IPS DF 6.9 (cell line): ENCODE measurements around the gene BABAM2.

Experiments used
- DNase-seq: peaks from one replicate; pipeline ENCODE4 v3.0.0-alpha.2; 2013; ENCODE audit warnings: low read depth, low spot score
- H3K27ac ChIP-seq: one replicate; pipeline ENCODE4 v1.5.1; 2013; ENCODE audit warnings: low read length, control low read depth
- H3K27me3 ChIP-seq: 2 replicates; pipeline ENCODE4 v1.6.1; 2013; ENCODE audit warnings: mild to moderate bottlenecking, low read length; ENCODE audit not compliant: control insufficient read depth, insufficient read depth
- H3K36me3 ChIP-seq: 2 replicates; pipeline ENCODE4 v1.6.1; 2013; ENCODE audit warnings: low read length; ENCODE audit not compliant: control insufficient read depth, insufficient read depth
- H3K4me1 ChIP-seq: 2 replicates; pipeline ENCODE4 v1.6.1; 2013; ENCODE audit warnings: low read length; ENCODE audit not compliant: control insufficient read depth, insufficient read depth
- H3K4me3 ChIP-seq: 2 replicates; pipeline ENCODE4 v1.5.1; 2013; ENCODE audit warnings: mild to moderate bottlenecking, low read length
- H3K9me3 ChIP-seq: 2 replicates; pipeline ENCODE4 v1.6.1; 2013; ENCODE audit warnings: low read length, inconsistent platforms; ENCODE audit not compliant: control insufficient read depth, insufficient read depth
- WGBS: extraction: QIAGEN DNeasy Blood & Tissue Kit; methylation state at CpG from one replicate; pipeline ENCODE4 v1.1.7; 2013; ENCODE audit warnings: mixed read lengths, missing lambda C conversion rate; ENCODE audit not compliant: insufficient read length, insufficient coverage; 5-methylcytosine and 5-hydroxymethylcytosine counted together

BABAM2 gene

GRCh38 chr2:28355521-28356094, 465.1 kb downstream of the BABAM2 start:
- WGBS: no CpG with 5 or more reads among the region's 6 CpGs
- Histone ChIP-seq H3K36me3 (no peaks in the 10 kb centered on the region), H3K27me3 (no peaks in the 10 kb centered on the region), H3K9me3 (no peaks in the 10 kb centered on the region), H3K4me1 (no peaks in the 10 kb centered on the region), H3K27ac (no peak overlapping the region), H3K4me3 (no peak overlapping the region)
- DNase-seq: no peak

GRCh38 chr2:28356095-28356911, 465.8 kb downstream of the BABAM2 start:
- Histone ChIP-seq H3K36me3 (no peaks in the 10 kb centered on the region), H3K4me3 (no peak overlapping the region), H3K4me1 (no peaks in the 10 kb centered on the region), H3K9me3 (no peaks in the 10 kb centered on the region), H3K27me3 (no peaks in the 10 kb centered on the region), H3K27ac (no peak overlapping the region)
- no CpG with 5 or more reads among the region's 17 CpGs for WGBS
- DNase-seq: no peak

GRCh38 chr2:28357055-28357454, 466.5 kb downstream of the BABAM2 start:
- Histone ChIP-seq H3K27me3 (no peaks in the 10 kb centered on the region), H3K9me3 (no peaks in the 10 kb centered on the region), H3K4me1 (no peaks in the 10 kb centered on the region), H3K27ac (no peak overlapping the region), H3K4me3 (no peak overlapping the region), H3K36me3 (no peaks in the 10 kb centered on the region)
- no peak for DNase-seq
- WGBS: no CpG with 5 or more reads among the region's 5 CpGs

GRCh38 chr2:28357948-28358667, 467.6 kb downstream of the BABAM2 start:
- DNase-seq: no peak
- H3K27me3 ChIP-seq: no peaks in the 10 kb centered on the region
- H3K27ac ChIP-seq: no peak overlapping the region
- H3K4me1 ChIP-seq: 0 out of 2 replicates have a peak, but pooled peaks cover 1% of the 10 kb centered on the region
- no peaks in the 10 kb centered on the region for H3K36me3 ChIP-seq
- WGBS: no CpG with 5 or more reads among the region's 19 CpGs
- H3K4me3 ChIP-seq: no peak overlapping the region
- H3K9me3 ChIP-seq: no peaks in the 10 kb centered on the region

GRCh38 chr2:28358668-28359201, 468.2 kb downstream of the BABAM2 start:
- 0 out of 2 replicates have a peak, but pooled peaks cover 1% of the 10 kb centered on the region for H3K4me1 ChIP-seq
- H3K27ac ChIP-seq: no peak overlapping the region
- no peaks in the 10 kb centered on the region for H3K27me3 ChIP-seq
- H3K4me3 ChIP-seq: no peak overlapping the region
- WGBS: no CpG with 5 or more reads among the region's 7 CpGs
- no peak for DNase-seq
- no peaks in the 10 kb centered on the region for H3K36me3 ChIP-seq
- H3K9me3 ChIP-seq: no peaks in the 10 kb centered on the region

GRCh38 chr2:28359222-28360057, 468.9 kb downstream of the BABAM2 start:
- Histone ChIP-seq H3K27ac (no peak overlapping the region), H3K36me3 (no peaks in the 10 kb centered on the region), H3K27me3 (no peaks in the 10 kb centered on the region), H3K4me3 (no peak overlapping the region), H3K4me1 (0 out of 2 replicates have a peak, but pooled peaks cover 1% of the 10 kb centered on the region), H3K9me3 (no peaks in the 10 kb centered on the region)
- no peak for DNase-seq
- no CpG with 5 or more reads among the region's 28 CpGs for WGBS

GRCh38 chr2:28360058-28360717, 469.7 kb downstream of the BABAM2 start:
- H3K36me3 ChIP-seq: no peaks in the 10 kb centered on the region
- WGBS: no CpG with 5 or more reads among the region's 16 CpGs
- H3K9me3 ChIP-seq: no peaks in the 10 kb centered on the region
- no peaks in the 10 kb centered on the region for H3K27me3 ChIP-seq
- H3K27ac ChIP-seq: no peak overlapping the region
- H3K4me3 ChIP-seq: no peak overlapping the region
- H3K4me1 ChIP-seq: 0 out of 2 replicates have a peak, but pooled peaks cover 1% of the 10 kb centered on the region
- DNase-seq: no peak

DNA sequence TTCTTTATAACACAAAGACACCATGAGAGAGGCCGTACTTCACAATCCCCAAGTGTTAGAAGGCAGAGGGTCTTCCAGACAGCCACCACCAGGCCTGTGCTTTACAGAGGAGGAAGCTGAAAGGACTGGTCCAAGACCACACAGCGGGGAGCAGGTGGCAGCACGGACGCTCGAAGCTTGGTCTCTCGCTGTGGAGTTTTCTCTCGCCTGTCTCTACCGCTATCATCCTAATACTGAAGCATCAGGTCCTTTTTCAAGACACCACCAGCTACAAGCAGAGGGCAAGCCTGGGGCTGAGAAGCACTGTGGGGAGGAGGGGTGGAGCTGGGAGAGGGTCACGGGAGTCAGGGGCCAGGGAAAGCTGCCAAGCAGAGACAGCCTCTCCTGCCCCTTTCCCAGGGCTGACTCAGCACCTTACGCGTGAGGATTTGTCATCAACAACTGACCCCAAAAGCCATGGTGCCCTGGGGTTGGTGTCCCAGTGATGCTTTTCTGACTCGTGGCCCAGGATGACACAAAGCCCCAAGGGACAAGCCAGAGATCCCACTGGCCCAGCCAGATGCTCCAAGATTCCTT, 470.3 kb downstream of the BABAM2 start:
- H3K27ac ChIP-seq: no peak overlapping the region
- no peak for DNase-seq
- no peaks in the 10 kb centered on the region for H3K36me3 ChIP-seq
- H3K27me3 ChIP-seq: no peaks in the 10 kb centered on the region
- H3K4me3 ChIP-seq: no peak overlapping the region
- H3K9me3 ChIP-seq: no peaks in the 10 kb centered on the region
- 0 out of 2 replicates have a peak, but pooled peaks cover 1% of the 10 kb centered on the region for H3K4me1 ChIP-seq
- no CpG with 5 or more reads among the region's 12 CpGs for WGBS

- Histone ChIP-seq H3K36me3 (no peaks in the 10 kb centered on the region), H3K4me3 (no peak overlapping the region), H3K9me3 (no peaks in the 10 kb centered on the region), H3K27me3 (no peaks in the 10 kb centered on the region), H3K4me1 (peaks cover 1% of the 10 kb centered on the region; the same call in 1 of the 2 replicates), H3K27ac (no peak overlapping the region)
- DNase-seq: no peak
- WGBS: no CpG with 5 or more reads among the region's 12 CpGs
These were observed 471.6 kb downstream of the BABAM2 start for GRCh38 chr2:28361991-28362710.
